GM23338 (cell line): ENCODE results near the gene NUP107. TPM values are rescaled to one million over a fixed set of nuclear protein-coding genes. Genes with fewer than 3 reads are reported as not detected.

Experiments used
- ATAC-seq: fragments of 200-7000 bp; cut with Tn5 transposase; 3 replicates; pipeline ENCODE4 v1.9.1; 2020
- DNase-seq: peaks from one replicate; pipeline ENCODE4 v3.0.0-alpha.2; 2015; ENCODE audit warnings: low spot score
- H2AFZ ChIP-seq: fragments of 200-600 bp; sonication (generic); 2 replicates; pipeline ENCODE4 v1.8.0; 2016; ENCODE audit warnings: antibody characterized with exemption, mild to moderate bottlenecking, moderate library complexity
- H3F3A ChIP-seq: fragments of 200-600 bp; sonication (generic); replicated peaks from 2 replicates; pipeline ENCODE4 v1.8.0; 2017; ENCODE audit warnings: antibody characterized with exemption, mixed run types, low read depth
- H3K27ac ChIP-seq: fragments of 200-600 bp; sonication (generic); 2 replicates; pipeline ENCODE4 v1.6.1; 2016; ENCODE audit warnings: low read depth
- H3K27me3 ChIP-seq: fragments of 200-600 bp; sonication (generic); 2 replicates; pipeline ENCODE4 v1.8.0; 2016; ENCODE audit warnings: mild to moderate bottlenecking, mixed run types, moderate library complexity; ENCODE audit not compliant: insufficient read depth
- H3K36me3 ChIP-seq: fragments of 200-600 bp; sonication (generic); 2 replicates; pipeline ENCODE4 v1.8.0; 2016; ENCODE audit warnings: mild to moderate bottlenecking; ENCODE audit not compliant: insufficient read depth
- H3K4me1 ChIP-seq: fragments of 200-600 bp; sonication (generic); 2 replicates; pipeline ENCODE4 v1.8.0; 2016; ENCODE audit warnings: mild to moderate bottlenecking, moderate library complexity; ENCODE audit not compliant: insufficient read depth
- H3K4me2 ChIP-seq: fragments of 200-600 bp; sonication (generic); 2 replicates; pipeline ENCODE4 v1.7.1; 2017; ENCODE audit warnings: mixed run types
- H3K4me3 ChIP-seq: fragments of 200-600 bp; sonication (generic); 2 replicates; pipeline ENCODE4 v1.6.1; 2016; ENCODE audit warnings: mixed run types
- H3K79me2 ChIP-seq: fragments of 200-600 bp; sonication (generic); replicated peaks from 2 replicates; pipeline ENCODE4 v1.8.0; 2017; ENCODE audit warnings: mild to moderate bottlenecking; ENCODE audit not compliant: insufficient read depth
- H3K9me2 ChIP-seq: fragments of 200-600 bp; sonication (generic); 2 replicates; pipeline ENCODE4 v1.8.0; 2017; ENCODE audit not compliant: insufficient read depth
- H4K20me1 ChIP-seq: fragments of 200-600 bp; sonication (generic); replicated peaks from 2 replicates; pipeline ENCODE4 v1.8.0; 2017; ENCODE audit warnings: mild to moderate bottlenecking; ENCODE audit not compliant: insufficient read depth
- H3K27ac Mint-ChIP-seq: 2 replicates; pipeline ENCODE4 v1.8.0; 2020; ENCODE audit warnings: inconsistent platforms, mild to moderate bottlenecking, moderate library complexity, mixed read lengths
- H3K27me3 Mint-ChIP-seq: 3 replicates; pipeline ENCODE4 v1.8.0; 2022; ENCODE audit warnings: low read depth, mild to moderate bottlenecking, moderate library complexity, mixed read lengths, inconsistent platforms; ENCODE audit not compliant: insufficient read depth, poor library complexity
- H3K36me3 Mint-ChIP-seq: 3 replicates; pipeline ENCODE4 v1.8.0; 2021; ENCODE audit warnings: low read depth, mild to moderate bottlenecking, inconsistent platforms, moderate library complexity, mixed read lengths
- H3K4me1 Mint-ChIP-seq: 3 replicates; pipeline ENCODE4 v1.8.0; 2020; ENCODE audit warnings: mild to moderate bottlenecking, inconsistent platforms, mixed read lengths
- H3K4me3 Mint-ChIP-seq: 3 replicates; pipeline ENCODE4 v1.8.0; 2021; ENCODE audit warnings: moderate library complexity, mild to moderate bottlenecking, inconsistent platforms, mixed read lengths
- H3K9me3 Mint-ChIP-seq: 3 replicates; pipeline ENCODE4 v1.8.0; 2020; ENCODE audit warnings: moderate library complexity, mild to moderate bottlenecking, inconsistent platforms, mixed read lengths
- CREB1 ChIP-seq: fragments of 250-450 bp; sonication (Bioruptor Pico); IDR thresholded peaks from 2 replicates; pipeline ENCODE4 v1.5.0; 2020; ENCODE audit warnings: low read depth, mild to moderate bottlenecking, moderate library complexity
- CTCF ChIP-seq, 2 experiments: fragments of 200-600 bp in 1 of 2; sonication (generic) in 1 of 2; conservative IDR thresholded peaks; 2 replicates each; pipeline versions ENCODE4 v1.5.1 to v1.6.1; 2016 to 2017; ENCODE audit warnings: antibody characterized with exemption in 2 of 2, low read depth in 2 of 2, mild to moderate bottlenecking in 2 of 2, moderate library complexity in 1 of 2
- EZH2 ChIP-seq: fragments of 200-600 bp; sonication (generic); IDR thresholded peaks from one replicate; pipeline ENCODE4 v1.8.0; 2017; ENCODE audit warnings: antibody characterized with exemption, mild to moderate bottlenecking, low read depth; ENCODE audit not compliant: unreplicated experiment
- EZH2phosphoT487 ChIP-seq: fragments of 200-600 bp; sonication (generic); IDR thresholded peaks from one replicate; pipeline ENCODE4 v1.8.1; 2018; ENCODE audit warnings: antibody characterized with exemption; ENCODE audit not compliant: unreplicated experiment
- JUNB ChIP-seq: IDR thresholded peaks from one replicate; pipeline ENCODE4 v1.6.1; 2016; ENCODE audit warnings: antibody characterized with exemption; ENCODE audit not compliant: unreplicated experiment
- NANOG ChIP-seq: IDR thresholded peaks from 2 replicates; pipeline ENCODE4 v1.6.1; 2016; ENCODE audit warnings: antibody characterized with exemption, borderline replicate concordance
- POLR2AphosphoS5 ChIP-seq: IDR thresholded peaks from 2 replicates; pipeline ENCODE4 v1.6.1; 2016; ENCODE audit warnings: antibody characterized with exemption, low read depth
- STAT1 ChIP-seq: IDR thresholded peaks from one replicate; pipeline ENCODE4 v1.6.1; 2016; ENCODE audit warnings: antibody characterized with exemption; ENCODE audit not compliant: unreplicated experiment
- ZNF114 ChIP-seq: fragments of 250-450 bp; sonication (Bioruptor Pico); IDR thresholded peaks from 2 replicates; pipeline ENCODE4 v1.5.0; 2020; ENCODE audit warnings: mild to moderate bottlenecking, moderate library complexity
- ZNF331 ChIP-seq: fragments of 250-450 bp; sonication (Bioruptor Pico); IDR thresholded peaks from 2 replicates; pipeline ENCODE4 v1.5.0; 2020; ENCODE audit warnings: low read depth, mild to moderate bottlenecking, moderate library complexity
- ZNF462 ChIP-seq: fragments of 250-450 bp; sonication (Bioruptor Pico); IDR thresholded peaks from 2 replicates; pipeline ENCODE4 v1.5.0; 2020; ENCODE audit warnings: mild to moderate bottlenecking, moderate library complexity
- polyA plus RNA-seq: library from polyadenylated mRNA; unstranded; fragments of >200 nt; fragmentation: Nextera tagmentation; extraction: Ambion mirVana; gene quantifications from 2 replicates; pipeline ENCODE4 v1.2.1, GENCODE V29; 2016
- total RNA-seq: library from RNA; depleted of rRNA; stranded (reverse); fragments of >200 nt; shearing (Covaris generic); gene quantifications from 2 replicates; pipeline ENCODE4 v1.2.3, GENCODE V29; 2014
- TF ChIP-seq, protein P1 (sequence below): IDR thresholded peaks from one replicate; pipeline ENCODE4 v1.6.1; 2018; ENCODE audit warnings: antibody characterized with exemption; ENCODE audit not compliant: unreplicated experiment
- TF ChIP-seq, protein P2 (sequence below): IDR thresholded peaks from 2 replicates; pipeline ENCODE4 v1.6.1; 2016; ENCODE audit warnings: antibody characterized with exemption

The NUP107 gene
- total and polyA plus RNA-seq, 2 experiments from 2014 or later: 123 to 152 TPM

GRCh38 chr12:68671179-68671578 lies 15.6 kb upstream of the NUP107 start:
- Histone ChIP-seq H3K79me2 (no peaks in the 10 kb centered on the region), H3K27me3 (no peaks in the 10 kb centered on the region), H3F3A (no peaks in the 10 kb centered on the region), H3K4me2 (no peak overlapping the region), H3K4me3 (no peak overlapping the region), H3K36me3 (no peaks in the 10 kb centered on the region), H2AFZ (no peak overlapping the region), H4K20me1 (no peaks in the 10 kb centered on the region), H3K9me2 (no peaks in the 10 kb centered on the region), H3K4me1 (peaks cover 17% of the 10 kb centered on the region), H3K27ac (no peak overlapping the region)
- Mint-ChIP-seq H3K4me3 (no peak overlapping the region), H3K4me1 (peaks cover 20% of the 10 kb centered on the region; the same call in 2 of the 3 replicates), H3K9me3 (no peaks in the 10 kb centered on the region), H3K27me3 (no peaks in the 10 kb centered on the region), H3K27ac (no peak overlapping the region), H3K36me3 (no peaks in the 10 kb centered on the region)
- ATAC-seq (no peak), DNase-seq (no peak)
- no peak for TF ChIP-seq EZH2phosphoT487
- TF ChIP-seq NANOG: no peak
- no peak for TF ChIP-seq POLR2AphosphoS5
- TF ChIP-seq, protein P1, sequence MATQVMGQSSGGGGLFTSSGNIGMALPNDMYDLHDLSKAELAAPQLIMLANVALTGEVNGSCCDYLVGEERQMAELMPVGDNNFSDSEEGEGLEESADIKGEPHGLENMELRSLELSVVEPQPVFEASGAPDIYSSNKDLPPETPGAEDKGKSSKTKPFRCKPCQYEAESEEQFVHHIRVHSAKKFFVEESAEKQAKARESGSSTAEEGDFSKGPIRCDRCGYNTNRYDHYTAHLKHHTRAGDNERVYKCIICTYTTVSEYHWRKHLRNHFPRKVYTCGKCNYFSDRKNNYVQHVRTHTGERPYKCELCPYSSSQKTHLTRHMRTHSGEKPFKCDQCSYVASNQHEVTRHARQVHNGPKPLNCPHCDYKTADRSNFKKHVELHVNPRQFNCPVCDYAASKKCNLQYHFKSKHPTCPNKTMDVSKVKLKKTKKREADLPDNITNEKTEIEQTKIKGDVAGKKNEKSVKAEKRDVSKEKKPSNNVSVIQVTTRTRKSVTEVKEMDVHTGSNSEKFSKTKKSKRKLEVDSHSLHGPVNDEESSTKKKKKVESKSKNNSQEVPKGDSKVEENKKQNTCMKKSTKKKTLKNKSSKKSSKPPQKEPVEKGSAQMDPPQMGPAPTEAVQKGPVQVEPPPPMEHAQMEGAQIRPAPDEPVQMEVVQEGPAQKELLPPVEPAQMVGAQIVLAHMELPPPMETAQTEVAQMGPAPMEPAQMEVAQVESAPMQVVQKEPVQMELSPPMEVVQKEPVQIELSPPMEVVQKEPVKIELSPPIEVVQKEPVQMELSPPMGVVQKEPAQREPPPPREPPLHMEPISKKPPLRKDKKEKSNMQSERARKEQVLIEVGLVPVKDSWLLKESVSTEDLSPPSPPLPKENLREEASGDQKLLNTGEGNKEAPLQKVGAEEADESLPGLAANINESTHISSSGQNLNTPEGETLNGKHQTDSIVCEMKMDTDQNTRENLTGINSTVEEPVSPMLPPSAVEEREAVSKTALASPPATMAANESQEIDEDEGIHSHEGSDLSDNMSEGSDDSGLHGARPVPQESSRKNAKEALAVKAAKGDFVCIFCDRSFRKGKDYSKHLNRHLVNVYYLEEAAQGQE: no peak
- TF ChIP-seq ZNF331: no peak
- TF ChIP-seq EZH2: no peak
- no peak for TF ChIP-seq JUNB
- TF ChIP-seq ZNF462 (CRISPR knock-in tag): no peak
- TF ChIP-seq ZNF114 (CRISPR knock-in tag): no peak
- no peak for TF ChIP-seq CREB1
- TF ChIP-seq CTCF (conservative IDR thresholded peaks at IDR 0.05; ENCODE audit: low read depth in 2 of 2): no peak
- TF ChIP-seq, protein P2, sequence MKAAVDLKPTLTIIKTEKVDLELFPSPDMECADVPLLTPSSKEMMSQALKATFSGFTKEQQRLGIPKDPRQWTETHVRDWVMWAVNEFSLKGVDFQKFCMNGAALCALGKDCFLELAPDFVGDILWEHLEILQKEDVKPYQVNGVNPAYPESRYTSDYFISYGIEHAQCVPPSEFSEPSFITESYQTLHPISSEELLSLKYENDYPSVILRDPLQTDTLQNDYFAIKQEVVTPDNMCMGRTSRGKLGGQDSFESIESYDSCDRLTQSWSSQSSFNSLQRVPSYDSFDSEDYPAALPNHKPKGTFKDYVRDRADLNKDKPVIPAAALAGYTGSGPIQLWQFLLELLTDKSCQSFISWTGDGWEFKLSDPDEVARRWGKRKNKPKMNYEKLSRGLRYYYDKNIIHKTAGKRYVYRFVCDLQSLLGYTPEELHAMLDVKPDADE: no peak
- TF ChIP-seq STAT1: no peak
